Stimulated activated CD8-positive, alpha-beta memory T cell treated with anti-CD3 and anti-CD28 coated beads, Interleukin-12 subunit alpha, Interleukin-12 subunit beta, amount 100 ng/mL, for 1 hour (primary cell): ENCODE data around the gene CCDC106.

Experiments
- DNase-seq: peaks from one replicate; pipeline ENCODE4 v3.0.0-alpha.2; 2020; ENCODE audit warnings: low read depth

CCDC106 gene

DNA sequence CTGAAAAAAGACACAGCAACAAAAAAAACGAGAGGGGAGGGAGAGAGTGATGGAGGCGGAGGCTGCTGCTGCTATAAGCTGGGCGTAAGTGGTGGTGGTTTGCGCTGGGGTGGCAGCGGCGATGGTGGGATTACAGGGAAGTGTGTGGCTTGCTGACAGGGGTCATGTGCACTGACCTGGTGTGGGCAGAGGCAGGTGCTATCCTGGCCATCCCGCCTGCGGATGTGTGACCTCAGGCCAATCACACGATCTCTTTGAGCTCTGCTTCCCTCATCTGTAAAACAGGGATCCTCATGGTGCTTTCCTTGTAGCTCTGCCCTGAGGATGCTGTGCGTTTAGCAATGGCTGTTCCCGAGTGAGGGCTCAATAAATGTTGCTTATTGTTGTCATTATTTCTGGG is 10.5 kb upstream of the CCDC106 start:
- no peak for DNase-seq

DNA sequence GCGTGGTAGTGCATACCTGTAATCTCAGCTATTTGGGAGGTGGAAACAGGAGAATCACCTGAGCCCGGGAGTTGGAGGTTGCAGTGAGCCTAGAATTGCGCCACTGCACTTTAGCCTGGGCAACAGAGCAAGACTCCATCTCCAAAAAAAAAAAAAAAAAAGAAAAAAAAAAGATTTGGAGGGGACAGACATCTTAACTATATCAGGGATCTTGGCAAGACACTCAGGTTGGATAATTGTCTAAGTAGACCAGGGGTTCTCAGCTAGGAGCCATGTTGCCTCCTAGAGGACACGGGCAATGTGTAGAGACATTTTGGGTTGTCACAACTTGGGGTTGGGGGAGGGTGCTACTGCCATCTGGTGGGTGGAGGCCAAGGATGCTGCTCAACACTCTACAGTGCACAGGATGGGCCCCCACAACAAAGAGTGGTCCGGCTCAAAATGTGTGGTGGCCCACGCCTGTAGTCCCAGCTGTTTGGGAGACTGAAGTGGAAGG is 9.1 kb upstream of the CCDC106 start:
- no peak for DNase-seq

DNA sequence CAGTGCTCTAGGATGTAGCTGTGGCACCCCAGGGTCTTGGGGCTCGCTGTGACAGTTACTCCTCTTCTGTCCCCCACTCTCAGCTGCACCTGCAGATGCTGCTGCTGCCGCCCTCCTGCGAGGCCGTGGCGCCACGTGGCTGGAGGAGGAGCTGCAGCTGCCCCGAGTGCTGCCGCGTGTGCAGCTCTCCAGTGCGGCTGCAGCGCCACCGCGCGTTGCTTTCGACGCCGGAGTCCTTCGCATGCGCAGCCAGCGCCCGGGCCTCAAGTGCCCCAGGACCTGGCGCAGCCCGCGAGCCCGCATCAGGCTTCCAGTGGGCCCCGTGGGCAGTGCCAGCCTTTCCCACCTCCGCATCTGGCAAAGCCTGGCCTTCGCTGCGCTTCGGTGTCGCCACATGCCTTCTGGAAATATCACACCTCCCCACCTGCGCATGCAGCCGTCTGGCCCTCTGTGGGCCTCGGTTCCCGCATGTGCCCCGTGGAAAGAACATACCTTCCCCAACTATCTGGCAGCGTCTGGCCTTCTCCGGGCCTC is 7.9 kb upstream of the CCDC106 start:
- no peak for DNase-seq

DNA sequence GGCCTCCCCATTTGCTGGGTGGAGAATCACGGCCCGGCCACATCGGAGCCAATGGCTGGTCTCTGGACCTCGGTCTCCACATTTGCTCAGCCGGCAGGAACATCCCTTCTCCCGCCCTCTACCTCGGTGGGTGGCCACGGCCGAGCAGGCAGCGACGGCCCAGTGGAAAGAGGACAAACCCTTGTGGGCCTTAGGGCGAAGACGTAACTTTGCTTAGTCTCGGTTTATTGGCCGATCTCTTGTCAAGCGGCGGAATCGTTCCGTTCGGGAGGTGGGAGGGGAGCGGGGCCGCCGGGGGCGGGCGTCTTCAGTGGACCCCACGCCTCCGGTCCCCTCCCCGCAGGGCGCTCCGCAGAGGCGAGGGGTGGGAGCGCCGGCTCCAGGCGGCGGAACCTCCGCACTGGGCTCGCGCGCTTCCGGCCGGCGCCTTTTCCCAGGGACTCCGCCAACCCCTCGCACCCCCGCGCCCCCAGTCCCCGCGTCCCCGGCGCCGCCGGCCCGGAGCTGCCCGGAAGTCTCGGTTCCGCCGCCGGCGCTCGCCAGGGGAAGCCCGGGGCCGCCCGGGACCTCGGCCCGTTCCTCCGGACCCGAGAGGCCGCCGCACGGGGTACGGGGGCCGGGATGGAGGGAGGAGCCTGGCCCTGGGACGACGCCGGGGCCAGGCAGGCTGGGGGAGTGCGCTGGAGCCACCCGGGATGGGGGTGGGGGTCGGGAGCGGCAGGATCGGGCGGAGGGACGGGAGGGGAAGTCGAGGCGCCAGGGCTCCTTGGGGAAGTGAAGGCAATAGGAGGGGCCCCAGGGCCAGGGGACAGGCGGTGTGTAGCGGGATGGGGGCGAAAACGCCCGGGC is 7.2 kb upstream of the CCDC106 start, which contains the start of gene ZNF580:
Gene ZNF580, plus strand, starts transcription at position 426 of the 849 bp plus-strand sequence. CDS start 1,507 bp downstream, outside the sequence.
- no peak for DNase-seq

DNA sequence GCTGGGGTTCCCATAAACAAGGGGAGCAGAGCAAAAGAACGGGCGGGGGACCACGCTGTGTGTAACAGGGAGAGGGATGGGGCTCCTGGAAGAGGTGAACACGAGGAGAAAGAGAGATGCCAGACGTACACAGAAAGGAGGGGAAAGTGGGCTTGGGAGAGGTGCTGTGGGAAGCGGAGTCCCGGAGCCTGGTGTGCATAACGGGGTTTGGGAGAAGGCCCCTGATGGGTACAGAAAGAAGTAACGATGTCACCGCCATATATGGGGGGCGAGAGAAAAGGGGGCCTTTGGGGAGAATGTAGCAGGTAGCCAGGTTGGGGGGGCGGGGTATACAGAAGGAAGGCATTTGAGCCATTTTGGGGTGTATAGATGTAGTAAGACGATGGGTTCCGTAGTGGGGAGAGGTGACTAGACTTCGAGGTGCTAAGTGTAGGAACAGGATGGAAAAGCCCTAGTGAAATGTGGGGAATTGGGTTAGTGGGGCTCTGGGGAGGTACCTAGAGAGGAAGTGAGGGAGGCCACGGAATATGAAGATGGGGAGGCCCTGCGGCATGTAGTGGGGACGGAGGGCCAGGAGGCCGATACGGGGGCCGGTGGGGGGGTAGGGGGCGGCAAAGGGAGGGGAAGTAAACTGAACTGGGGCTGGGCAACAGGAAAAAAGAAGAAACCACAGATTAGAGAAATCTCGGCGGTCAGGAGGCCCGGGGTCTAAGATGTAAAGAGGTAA is 6.4 kb upstream of the CCDC106 start:
- DNase-seq, result no peak

DNA sequence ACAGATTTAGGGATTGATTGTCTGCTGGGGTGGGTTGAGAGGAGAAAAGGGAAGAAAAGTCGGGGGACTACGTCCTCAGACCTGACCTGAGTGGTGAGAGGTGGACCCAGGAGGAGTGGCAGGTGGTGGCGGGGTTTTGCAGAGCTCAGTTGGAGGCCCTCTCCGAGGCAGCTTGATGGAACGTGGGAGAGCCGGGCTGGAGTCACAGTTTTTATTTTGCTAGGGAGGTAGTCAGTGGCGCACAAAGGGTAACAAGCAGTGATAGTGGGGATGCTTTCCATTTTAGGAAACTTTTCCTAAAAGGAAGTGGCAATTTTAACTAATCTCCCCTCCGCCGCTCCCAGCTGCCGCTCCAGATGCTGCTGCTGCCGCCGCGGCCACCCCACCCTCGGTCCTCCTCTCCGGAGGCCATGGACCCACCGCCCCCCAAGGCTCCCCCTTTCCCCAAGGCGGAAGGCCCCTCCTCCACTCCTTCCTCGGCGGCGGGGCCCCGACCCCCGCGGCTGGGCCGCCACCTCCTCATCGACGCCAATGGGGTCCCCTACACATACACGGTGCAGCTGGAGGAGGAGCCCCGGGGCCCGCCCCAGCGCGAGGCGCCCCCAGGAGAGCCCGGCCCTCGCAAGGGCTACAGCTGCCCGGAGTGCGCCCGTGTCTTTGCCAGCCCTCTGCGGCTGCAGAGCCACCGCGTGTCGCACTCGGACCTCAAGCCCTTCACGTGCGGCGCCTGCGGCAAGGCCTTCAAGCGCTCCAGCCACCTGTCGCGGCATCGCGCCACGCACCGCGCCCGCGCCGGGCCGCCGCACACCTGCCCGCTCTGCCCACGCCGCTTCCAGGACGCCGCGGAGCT is 5.6 kb upstream of the CCDC106 start:
- DNase-seq, result no peak

DNA sequence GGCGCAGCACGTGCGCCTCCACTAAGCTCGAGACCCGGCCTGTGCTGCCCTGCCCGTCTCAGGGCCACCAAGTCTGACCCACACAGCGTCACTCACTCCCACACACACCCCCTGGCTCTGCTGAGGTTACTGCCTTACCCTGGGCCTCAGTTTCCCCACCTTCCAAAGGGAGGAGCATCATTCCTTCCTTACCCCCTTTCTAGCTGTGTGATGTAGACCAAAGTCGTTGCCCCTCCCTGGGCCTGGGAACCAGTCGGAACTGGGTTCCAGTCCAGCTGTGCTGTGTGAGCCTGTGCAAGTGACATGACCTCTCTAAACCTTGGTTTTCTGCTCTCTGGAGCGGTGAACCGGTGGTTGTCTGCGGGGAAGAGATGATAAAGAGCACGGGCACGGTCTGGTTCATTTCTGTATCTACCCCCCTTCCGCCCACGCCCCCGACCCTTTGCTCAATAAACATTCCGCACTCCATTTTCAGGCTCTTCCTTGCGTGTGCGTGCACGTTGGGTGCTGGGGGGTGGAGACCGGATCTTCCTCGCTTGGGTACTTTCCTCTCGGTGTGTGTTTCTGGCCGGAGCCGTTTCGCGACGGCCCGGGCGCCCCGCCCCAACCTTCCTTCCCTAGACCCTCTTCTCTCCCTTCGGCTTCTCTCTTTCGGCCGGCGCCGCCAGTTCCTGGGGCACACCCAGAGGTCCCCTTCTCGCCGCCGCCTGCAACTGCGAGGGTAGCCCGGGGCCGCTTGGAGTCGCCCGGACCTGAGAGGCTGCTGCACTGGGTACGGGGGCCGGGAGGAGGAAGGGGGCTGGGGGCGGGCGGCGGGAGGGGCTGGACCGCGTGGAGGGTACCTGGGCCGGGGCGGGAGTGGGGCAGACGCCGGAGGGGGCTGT is 4.8 kb upstream of the CCDC106 start, which contains the start of gene ZNF581:
Gene ZNF581, plus strand, starts transcription at position 647 of the 884 bp plus-strand sequence. CDS start 923 bp downstream, outside the sequence.
- peak; percentile 60 for DNase-seq

DNA sequence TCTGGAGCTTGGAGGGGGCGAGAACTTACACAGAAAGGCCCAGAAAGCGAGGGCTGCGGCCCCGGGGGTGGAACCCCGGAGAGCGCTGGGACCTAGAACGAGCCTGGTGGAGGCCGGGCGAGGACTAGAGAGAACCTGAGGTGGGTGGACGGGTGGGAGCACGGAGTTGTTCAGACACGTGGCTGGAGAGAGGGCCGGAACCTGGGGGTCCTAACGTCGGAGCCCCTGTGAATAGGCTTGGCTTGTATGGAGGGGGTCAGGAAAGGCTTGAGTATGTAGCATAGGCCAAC is 4.2 kb upstream of the CCDC106 start:
- DNase-seq, result no peak

DNA sequence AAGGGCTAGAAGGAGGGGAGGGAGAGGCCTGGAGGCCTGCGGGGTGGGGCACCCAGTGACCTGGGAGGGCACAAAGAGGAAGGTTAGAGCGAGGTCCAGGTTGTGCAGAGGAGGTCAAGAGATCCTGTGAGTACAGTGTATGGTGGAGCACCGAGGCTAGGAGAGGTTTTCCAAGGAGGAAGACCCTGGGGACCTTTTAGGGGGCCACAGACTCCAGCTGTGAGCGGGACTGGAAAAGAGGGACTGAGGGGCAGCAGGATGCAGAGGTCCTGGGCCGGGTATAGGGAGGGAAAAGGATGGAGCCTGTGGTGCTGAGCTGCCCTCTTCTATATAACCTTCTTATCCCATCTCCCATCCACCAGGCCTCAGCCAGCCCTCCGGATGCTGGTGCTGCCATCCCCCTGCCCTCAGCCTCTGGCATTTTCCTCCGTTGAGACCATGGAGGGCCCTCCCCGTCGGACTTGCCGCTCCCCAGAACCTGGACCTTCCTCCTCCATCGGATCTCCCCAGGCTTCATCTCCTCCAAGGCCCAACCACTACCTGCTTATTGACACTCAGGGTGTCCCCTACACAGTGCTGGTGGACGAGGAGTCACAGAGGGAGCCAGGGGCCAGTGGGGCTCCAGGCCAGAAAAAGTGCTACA is 3.7 kb upstream of the CCDC106 start:
- no peak for DNase-seq

DNA sequence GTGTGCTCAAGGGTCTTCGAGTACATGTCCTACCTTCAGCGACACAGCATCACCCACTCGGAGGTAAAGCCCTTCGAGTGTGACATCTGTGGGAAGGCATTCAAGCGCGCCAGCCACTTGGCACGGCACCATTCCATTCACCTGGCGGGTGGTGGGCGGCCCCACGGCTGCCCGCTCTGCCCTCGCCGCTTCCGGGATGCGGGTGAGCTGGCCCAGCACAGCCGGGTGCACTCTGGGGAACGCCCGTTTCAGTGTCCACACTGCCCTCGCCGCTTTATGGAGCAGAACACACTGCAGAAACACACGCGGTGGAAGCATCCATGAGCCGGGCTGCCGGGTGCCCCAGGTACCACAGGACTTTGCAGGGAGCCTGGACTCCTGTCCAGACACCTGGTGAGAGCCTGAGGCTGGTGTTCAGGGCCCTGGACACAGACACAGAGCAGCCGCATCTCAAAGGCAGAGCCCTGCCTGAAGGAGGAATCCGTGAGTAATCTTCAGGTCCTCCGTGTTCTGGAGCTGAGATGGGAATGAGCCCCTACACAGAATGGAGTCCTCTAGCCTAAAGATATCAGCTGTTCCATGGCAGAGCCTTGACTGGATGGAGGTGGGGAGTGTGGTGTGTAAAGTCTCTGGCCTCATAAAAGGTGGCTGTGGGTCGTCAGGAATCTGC is 3.0 kb upstream of the CCDC106 start:
- DNase-seq, result no peak

DNA sequence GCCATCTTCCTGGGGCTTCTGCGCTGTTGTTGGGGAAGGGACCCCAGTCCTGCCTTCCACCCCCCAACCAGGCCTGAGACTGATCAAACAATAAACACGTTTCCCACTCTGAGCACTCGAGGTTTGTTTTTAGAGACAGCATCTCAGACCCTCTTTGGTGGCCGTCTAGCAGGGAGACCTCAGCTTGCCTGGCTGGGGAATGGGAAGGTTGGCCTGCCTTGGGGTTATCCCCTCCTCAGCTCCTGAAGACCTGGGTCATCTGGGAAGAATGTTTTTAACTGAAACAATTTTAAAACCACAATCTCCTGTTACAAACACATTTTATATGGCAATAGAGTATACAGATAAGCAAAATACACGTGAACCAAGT is 2.5 kb upstream of the CCDC106 start:
- no peak for DNase-seq

DNA sequence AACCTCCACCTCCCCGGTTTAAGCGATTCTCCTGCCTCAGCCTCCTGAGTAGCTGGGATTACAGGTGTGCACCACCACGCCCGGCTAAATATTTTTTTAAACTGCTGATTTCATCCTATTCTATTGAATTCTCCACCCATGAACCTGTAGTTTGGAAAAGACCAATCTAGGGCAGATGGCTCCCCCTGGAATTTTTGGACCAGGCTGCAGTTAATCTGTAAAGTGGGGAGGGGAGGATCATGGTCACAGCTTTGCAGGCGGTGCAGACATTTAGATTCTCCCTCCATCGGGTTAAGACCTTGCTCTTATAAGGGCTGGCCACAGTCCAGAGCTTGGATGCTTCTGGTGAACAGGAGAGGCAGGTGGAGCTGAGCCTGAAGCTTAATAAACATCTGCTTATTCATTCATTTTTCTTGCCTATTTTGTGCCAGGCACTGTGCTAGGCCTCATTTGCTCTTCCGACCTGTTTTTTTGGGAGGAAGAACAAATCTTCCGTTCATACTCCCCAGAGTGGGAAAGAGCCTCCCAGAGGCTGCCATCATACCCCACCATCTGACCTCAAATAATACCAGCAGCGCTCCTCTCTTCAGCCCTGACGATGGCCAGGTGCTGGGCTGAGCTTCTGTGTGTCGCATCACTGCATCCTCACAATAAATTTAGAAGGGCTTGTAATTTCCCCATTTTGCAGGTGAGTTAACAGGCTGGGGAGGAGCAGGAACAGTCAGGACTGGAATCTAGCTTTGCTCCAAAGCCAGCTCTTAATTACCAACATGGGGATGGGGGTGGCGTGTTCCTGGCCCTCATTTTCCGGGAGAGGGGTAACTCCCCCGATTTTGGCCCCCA is 902 bp upstream of the CCDC106 start:
- no peak for DNase-seq

DNA sequence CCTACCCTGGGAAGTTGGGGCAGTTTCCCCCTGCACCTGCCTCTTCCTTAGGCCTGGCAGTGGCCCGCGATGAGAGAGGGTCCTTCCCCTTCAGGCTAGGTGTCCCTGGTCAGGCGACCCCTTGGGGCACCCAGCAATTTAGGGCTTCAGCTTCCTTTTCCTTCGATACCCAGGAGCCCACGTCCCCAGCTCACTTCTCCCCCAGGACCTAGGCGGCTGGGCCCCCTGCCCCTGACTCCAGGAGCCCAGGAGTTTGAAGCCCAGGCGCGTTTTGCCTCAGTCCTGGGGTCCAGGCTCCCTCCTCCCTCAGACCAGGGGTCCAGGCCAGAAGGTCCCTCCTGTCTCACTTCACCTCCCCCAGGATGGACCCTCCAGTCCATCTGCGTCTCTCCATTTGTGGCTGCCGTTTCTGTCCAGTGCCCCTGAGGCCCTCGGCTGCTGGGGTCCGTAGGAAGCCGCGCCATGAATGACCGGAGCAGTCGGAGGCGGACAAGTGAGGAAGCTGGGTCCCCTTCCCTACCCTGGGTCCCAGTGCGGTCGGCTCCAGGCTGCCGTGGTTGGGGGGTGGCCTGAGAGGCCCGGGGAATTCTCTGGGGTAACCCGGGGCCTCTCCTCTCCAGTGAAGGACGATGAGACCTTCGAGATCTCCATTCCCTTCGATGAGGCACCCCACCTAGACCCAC is 714 bp downstream of the CCDC106 start:
- DNase-seq, result no peak

DNA sequence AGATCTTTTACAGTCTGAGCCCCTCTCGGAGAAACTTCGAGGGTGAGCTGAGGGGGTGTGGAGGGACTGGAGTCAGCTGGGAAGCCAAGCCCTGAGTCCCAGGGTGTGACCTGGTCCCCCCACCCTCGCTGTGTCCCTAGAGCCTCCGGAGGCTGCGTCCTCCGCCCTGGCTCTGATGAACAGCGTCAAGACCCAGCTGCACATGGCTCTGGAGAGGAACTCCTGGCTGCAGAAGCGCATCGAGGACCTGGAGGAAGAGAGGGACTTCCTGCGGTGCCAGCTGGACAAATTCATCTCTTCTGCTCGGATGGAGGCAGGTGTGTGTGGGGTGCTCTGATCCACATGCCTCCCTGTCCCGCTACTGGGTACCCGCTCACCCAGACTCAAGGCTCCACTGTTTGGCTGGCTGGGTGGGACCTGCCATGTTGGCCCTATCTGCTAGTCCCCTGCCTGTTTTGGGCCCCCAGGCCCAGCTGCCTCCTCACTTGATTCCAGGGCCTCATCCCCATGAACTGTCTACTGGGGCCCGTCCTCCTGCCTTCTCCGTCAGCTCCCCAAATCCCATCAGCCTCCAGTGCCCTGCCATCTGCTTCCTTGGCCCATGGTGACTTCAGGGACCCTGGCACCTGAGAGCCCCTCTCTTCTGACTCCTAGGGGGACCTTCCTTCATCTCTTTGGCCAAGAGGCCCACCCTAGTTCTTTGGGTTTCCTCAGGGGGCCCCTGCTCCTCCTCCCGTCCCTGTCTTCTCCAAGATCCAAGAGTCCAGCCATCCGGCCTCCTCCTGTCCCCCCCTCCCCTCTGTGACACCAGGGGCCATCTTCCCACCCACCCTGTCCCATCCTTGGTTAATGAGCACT is 1.5 kb downstream of the CCDC106 start:
- DNase-seq, result no peak

DNA sequence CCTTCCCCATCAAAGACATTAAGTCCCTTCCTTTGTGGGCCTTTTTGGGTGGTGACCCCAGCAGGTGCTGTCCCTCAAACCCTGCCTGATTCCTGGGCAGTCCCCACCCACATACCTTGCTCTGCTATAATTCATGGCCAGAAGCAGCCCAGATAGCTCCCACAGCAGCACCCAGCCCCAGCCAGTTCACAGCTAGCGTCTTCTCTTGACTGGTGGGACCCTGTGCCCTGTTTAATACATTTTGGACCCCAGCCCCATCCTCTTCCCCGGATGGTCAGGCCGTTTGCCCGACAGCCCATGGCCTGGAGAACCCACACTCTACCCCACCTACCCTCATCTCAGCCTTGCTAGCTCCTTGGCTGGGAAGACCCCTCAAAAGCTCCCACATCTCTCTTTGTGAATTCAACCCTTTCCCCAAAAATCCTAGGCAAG is 2.1 kb downstream of the CCDC106 start:
- DNase-seq, result no peak

DNA sequence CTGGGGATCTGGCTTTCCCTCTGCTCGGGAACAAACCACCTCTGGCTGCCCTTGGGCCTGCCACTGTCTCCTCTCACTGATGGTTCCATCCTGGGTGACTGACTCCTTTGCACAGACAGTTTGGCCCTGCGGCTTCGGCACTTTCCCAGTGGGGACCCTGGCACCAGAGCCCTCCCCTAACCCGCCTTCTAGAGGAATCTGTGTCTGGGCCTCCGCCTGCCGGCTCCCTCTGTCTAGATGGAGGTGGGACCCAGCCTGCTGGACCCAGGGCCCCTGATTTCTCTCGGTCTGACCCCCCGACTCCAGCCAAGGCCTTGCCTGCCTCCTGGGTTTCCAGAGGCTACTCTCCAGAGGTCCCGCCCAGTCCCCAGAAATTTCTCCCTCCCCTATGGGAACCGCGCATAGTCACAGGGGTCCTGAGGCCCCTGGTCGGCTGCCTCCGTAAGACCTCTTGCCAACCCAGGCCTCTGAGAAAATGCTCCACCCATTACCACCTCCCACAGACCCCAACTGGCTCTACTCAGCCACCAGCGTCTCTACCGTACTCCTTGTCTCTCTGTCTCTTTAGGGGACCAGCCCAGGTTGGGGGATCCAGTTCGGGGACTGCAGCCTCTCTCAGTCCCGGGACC is 2.7 kb downstream of the CCDC106 start:
- no peak for DNase-seq

DNA sequence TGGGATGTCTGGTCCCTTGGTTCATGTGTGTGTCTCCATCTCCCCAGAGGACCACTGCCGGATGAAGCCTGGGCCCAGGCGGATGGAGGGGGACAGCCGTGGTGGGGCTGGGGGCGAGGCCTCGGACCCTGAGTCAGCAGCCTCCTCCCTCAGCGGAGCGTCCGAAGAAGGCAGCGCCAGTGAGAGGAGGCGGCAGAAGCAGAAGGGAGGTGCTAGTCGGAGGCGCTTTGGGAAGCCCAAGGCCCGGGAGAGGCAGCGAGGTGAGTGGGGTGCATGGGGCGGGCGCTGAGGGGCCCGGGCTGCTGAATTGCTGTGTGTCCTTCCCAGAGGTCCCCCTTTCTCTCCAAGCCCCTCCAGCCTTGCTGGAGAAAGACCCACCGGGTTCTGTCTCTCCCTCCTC is 3.2 kb downstream of the CCDC106 start:
- no peak for DNase-seq
